Measurements from ENCODE around the gene FHL5. TPM values are rescaled to one million over a fixed set of nuclear protein-coding genes. Genes with fewer than 3 reads are reported as not detected.
A peak's percentile ranks its signal among the peaks of the same experiment; 100 is the strongest.

Gene FHL5
- total RNA-seq, 1 donor from 2014 or later = not detected

- H3K36me3 Mint-ChIP-seq (ENCODE audit: low read depth, unreplicated experiment) = no peaks in the 10 kb centered on the region
Observed at GRCh38 chr6:96542702-96543101, 20.2 kb upstream of the FHL5 start.

DNA sequence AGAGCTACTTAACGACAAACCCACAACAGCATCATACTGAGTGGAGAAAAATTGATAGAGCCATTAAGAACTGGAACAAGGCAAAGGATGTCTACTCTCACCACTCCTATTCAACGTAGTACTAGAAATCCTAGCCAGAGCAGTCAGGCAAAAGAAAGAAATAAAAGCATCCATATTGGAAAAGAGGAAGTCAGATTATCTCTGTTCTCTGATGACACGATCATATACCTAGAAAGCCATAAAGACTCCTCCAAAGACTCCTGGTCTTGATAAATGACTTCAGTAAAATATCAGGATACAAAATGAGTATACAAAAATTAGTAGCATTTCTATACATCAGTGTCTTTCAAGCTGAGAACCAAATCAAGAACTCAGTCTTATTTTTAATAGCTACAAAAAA is 17.0 kb upstream of the FHL5 start:
- Histone ChIP-seq H3K4me1 (ENCODE audit: insufficient read depth, low read length) (no peaks in the 10 kb centered on the region), H3K79me2 (ENCODE audit: insufficient read depth, low read length) (no peaks in the 10 kb centered on the region), H3K9ac (ENCODE audit: low read length) (no peak overlapping the region), H3K36me3 (ENCODE audit: insufficient read depth, low read length) (peaks cover 42% of the 10 kb centered on the region), H3K9me3 (ENCODE audit: insufficient read depth, low read depth, low read length) (no peaks in the 10 kb centered on the region), H4K20me1 (ENCODE audit: insufficient read depth, low read length) (no peaks in the 10 kb centered on the region), H3K27ac (ENCODE audit: low read depth, low read length) (no peak overlapping the region), H3K4me2 (ENCODE audit: low read length) (no peak overlapping the region), H3K27me3 (ENCODE audit: insufficient read depth, low read length) (no peaks in the 10 kb centered on the region), H2AFZ (ENCODE audit: low read depth, low read length) (no peak overlapping the region), H3K4me3 (ENCODE audit: insufficient read depth, low read depth, low read length) (no peak overlapping the region)
- Mint-ChIP-seq H3K27me3 (ENCODE audit: low read depth, unreplicated experiment) (no peaks in the 10 kb centered on the region), H3K4me1 (ENCODE audit: low read depth, unreplicated experiment) (no peaks in the 10 kb centered on the region), H3K36me3 (ENCODE audit: low read depth, unreplicated experiment) (no peaks in the 10 kb centered on the region), H3K4me3 (ENCODE audit: unreplicated experiment) (no peak overlapping the region), H3K9me3 (ENCODE audit: unreplicated experiment) (no peaks in the 10 kb centered on the region), H3K27ac (ENCODE audit: unreplicated experiment) (no peak overlapping the region)
- FAIRE-seq = peak; percentile 13
- no peak for DNase-seq (ENCODE audit: low read depth)
- TF ChIP-seq, protein P1, sequence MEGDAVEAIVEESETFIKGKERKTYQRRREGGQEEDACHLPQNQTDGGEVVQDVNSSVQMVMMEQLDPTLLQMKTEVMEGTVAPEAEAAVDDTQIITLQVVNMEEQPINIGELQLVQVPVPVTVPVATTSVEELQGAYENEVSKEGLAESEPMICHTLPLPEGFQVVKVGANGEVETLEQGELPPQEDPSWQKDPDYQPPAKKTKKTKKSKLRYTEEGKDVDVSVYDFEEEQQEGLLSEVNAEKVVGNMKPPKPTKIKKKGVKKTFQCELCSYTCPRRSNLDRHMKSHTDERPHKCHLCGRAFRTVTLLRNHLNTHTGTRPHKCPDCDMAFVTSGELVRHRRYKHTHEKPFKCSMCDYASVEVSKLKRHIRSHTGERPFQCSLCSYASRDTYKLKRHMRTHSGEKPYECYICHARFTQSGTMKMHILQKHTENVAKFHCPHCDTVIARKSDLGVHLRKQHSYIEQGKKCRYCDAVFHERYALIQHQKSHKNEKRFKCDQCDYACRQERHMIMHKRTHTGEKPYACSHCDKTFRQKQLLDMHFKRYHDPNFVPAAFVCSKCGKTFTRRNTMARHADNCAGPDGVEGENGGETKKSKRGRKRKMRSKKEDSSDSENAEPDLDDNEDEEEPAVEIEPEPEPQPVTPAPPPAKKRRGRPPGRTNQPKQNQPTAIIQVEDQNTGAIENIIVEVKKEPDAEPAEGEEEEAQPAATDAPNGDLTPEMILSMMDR (IDR thresholded peaks at IDR 0.05; ENCODE audit: insufficient read depth, low read depth, low read length) = no peak
- no peak for TF ChIP-seq EZH2 (IDR thresholded peaks at IDR 0.05; ENCODE audit: insufficient read depth, low read length)

More at GRCh38 chr6:96542702-96543101, 20.2 kb upstream of the FHL5 start:
- Histone ChIP-seq H3K27me3 (ENCODE audit: insufficient read depth, low read length) (no peaks in the 10 kb centered on the region), H3K27ac (ENCODE audit: low read depth, low read length) (no peak overlapping the region), H3K36me3 (ENCODE audit: insufficient read depth, low read length) (peaks cover 43% of the 10 kb centered on the region), H4K20me1 (ENCODE audit: insufficient read depth, low read length) (no peaks in the 10 kb centered on the region), H3K9ac (ENCODE audit: low read length) (no peak overlapping the region), H3K9me3 (ENCODE audit: insufficient read depth, low read depth, low read length) (no peaks in the 10 kb centered on the region), H3K79me2 (ENCODE audit: insufficient read depth, low read length) (no peaks in the 10 kb centered on the region), H3K4me3 (ENCODE audit: insufficient read depth, low read depth, low read length) (no peak overlapping the region), H3K4me2 (ENCODE audit: low read length) (no peak overlapping the region), H2AFZ (ENCODE audit: low read depth, low read length) (no peak overlapping the region), H3K4me1 (ENCODE audit: insufficient read depth, low read length) (no peaks in the 10 kb centered on the region)
- Mint-ChIP-seq H3K4me3 (ENCODE audit: unreplicated experiment) (no peak overlapping the region), H3K4me1 (ENCODE audit: low read depth, unreplicated experiment) (no peaks in the 10 kb centered on the region), H3K27me3 (ENCODE audit: low read depth, unreplicated experiment) (no peaks in the 10 kb centered on the region), H3K27ac (ENCODE audit: unreplicated experiment) (no peak overlapping the region), H3K9me3 (ENCODE audit: unreplicated experiment) (no peaks in the 10 kb centered on the region)
- FAIRE-seq = no peak
- no peak for DNase-seq (ENCODE audit: low read depth)
- TF ChIP-seq, protein P1 (IDR thresholded peaks at IDR 0.05; ENCODE audit: insufficient read depth, low read depth, low read length) = peak; percentile 28
- no peak for TF ChIP-seq EZH2 (IDR thresholded peaks at IDR 0.05; ENCODE audit: insufficient read depth, low read length)

DNA sequence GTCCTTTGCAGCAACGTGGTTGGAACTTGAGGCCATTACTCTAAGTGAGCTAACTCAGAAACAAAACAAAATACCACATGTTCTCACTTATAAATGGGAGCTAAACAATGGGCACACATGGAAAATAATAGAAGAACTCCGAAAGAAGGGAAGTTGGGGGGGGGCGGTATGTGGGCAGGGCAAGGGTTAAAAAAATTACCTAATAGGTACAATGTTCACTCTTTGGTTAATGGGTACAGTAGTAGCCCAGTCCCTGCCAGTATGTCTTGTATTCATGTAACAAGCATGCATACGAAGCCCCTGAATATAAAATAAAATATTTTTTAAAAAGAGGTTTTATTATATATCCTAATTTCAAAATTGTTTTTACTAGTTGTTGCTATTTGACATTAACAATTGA is 15.3 kb upstream of the FHL5 start:
- Histone ChIP-seq H3K4me1 (ENCODE audit: insufficient read depth, low read length) (no peaks in the 10 kb centered on the region), H2AFZ (ENCODE audit: low read depth, low read length) (no peak overlapping the region), H3K9me3 (ENCODE audit: insufficient read depth, low read depth, low read length) (no peaks in the 10 kb centered on the region), H3K36me3 (ENCODE audit: insufficient read depth, low read length) (peaks cover 51% of the 10 kb centered on the region), H3K4me3 (ENCODE audit: insufficient read depth, low read depth, low read length) (no peak overlapping the region), H3K27ac (ENCODE audit: low read depth, low read length) (no peak overlapping the region), H3K4me2 (ENCODE audit: low read length) (no peak overlapping the region), H4K20me1 (ENCODE audit: insufficient read depth, low read length) (no peaks in the 10 kb centered on the region), H3K79me2 (ENCODE audit: insufficient read depth, low read length) (no peaks in the 10 kb centered on the region), H3K9ac (ENCODE audit: low read length) (no peak overlapping the region), H3K27me3 (ENCODE audit: insufficient read depth, low read length) (no peaks in the 10 kb centered on the region)
- TF ChIP-seq, protein P1 (IDR thresholded peaks at IDR 0.05; ENCODE audit: insufficient read depth, low read depth, low read length) = no peak
- no peak for TF ChIP-seq EZH2 (IDR thresholded peaks at IDR 0.05; ENCODE audit: insufficient read depth, low read length)
- FAIRE-seq (no peak), DNase-seq (ENCODE audit: low read depth) (no peak)
- no peak overlapping the region for H3K27ac Mint-ChIP-seq (ENCODE audit: unreplicated experiment)
- H3K4me3 Mint-ChIP-seq (ENCODE audit: unreplicated experiment) = no peak overlapping the region
- H3K9me3 Mint-ChIP-seq (ENCODE audit: unreplicated experiment) = no peaks in the 10 kb centered on the region
- H3K27me3 Mint-ChIP-seq (ENCODE audit: low read depth, unreplicated experiment) = no peaks in the 10 kb centered on the region
- H3K4me1 Mint-ChIP-seq (ENCODE audit: low read depth, unreplicated experiment) = no peaks in the 10 kb centered on the region
- H3K36me3 Mint-ChIP-seq (ENCODE audit: low read depth, unreplicated experiment) = no peaks in the 10 kb centered on the region
